Glutamatergic neuron (in vitro differentiated cells): ENCODE results near the gene SYNE1. TPM values are rescaled to one million over a fixed set of nuclear protein-coding genes. Genes with fewer than 3 reads are reported as not detected.

Source experiments
- DNase-seq: peaks from one replicate; pipeline ENCODE4 v3.0.0; 2022
- H3K27ac Mint-ChIP-seq: one replicate; pipeline ENCODE4 v1.8.0; 2020; ENCODE audit warnings: mild to moderate bottlenecking, mixed read lengths, inconsistent platforms; ENCODE audit not compliant: unreplicated experiment
- H3K27me3 Mint-ChIP-seq: one replicate; pipeline ENCODE4 v1.8.0; 2020; ENCODE audit warnings: mild to moderate bottlenecking, moderate library complexity, mixed read lengths, inconsistent platforms; ENCODE audit not compliant: unreplicated experiment
- H3K36me3 Mint-ChIP-seq: one replicate; pipeline ENCODE4 v1.8.0; 2020; ENCODE audit warnings: mild to moderate bottlenecking, mixed read lengths, inconsistent platforms; ENCODE audit not compliant: unreplicated experiment
- H3K4me1 Mint-ChIP-seq: one replicate; pipeline ENCODE4 v1.8.0; 2020; ENCODE audit warnings: mild to moderate bottlenecking, low read depth, mixed read lengths, inconsistent platforms; ENCODE audit not compliant: unreplicated experiment
- H3K4me3 Mint-ChIP-seq: one replicate; pipeline ENCODE4 v1.8.0; 2020; ENCODE audit warnings: mild to moderate bottlenecking, mixed read lengths, inconsistent platforms; ENCODE audit not compliant: unreplicated experiment
- H3K9me3 Mint-ChIP-seq: one replicate; pipeline ENCODE4 v1.8.0; 2020; ENCODE audit warnings: mild to moderate bottlenecking, moderate library complexity, mixed read lengths, inconsistent platforms; ENCODE audit not compliant: unreplicated experiment
- CTCF ChIP-seq: fragments of 200-600 bp; sonication (generic); IDR thresholded peaks from one replicate; pipeline ENCODE4 v1.5.0; 2021; ENCODE audit not compliant: partially characterized antibody, unreplicated experiment
- total RNA-seq: library from RNA; stranded (reverse); fragmentation: NEBNext Ultra II Directional; extraction: Animal tissue kit (Norgen Biotek cat#: 25700); gene quantifications from one replicate; pipeline ENCODE4 v1.2.1, GENCODE V29; 2021; ENCODE audit not compliant: unreplicated experiment

SYNE1 gene
- total RNA-seq, 1 donor from 2014 or later, result 23.4 TPM

DNA sequence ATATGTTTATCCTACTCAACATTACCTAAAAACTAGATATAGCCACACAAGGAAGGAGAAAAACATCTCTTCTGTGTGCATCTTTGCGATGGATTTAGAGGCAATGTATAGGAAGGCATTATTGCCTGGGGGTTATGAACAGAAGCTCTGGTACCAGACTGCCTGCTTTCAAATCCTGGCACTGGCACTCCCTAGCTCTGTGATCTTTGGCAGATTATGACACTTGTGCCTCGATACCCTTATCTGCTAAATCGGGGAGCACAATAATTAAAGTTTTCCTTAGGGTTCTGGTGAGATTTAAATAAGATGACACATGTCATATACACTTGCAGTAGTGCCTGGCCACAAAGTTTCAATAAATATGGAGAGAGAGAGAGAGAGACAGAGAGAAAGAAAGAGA is 53.3 kb downstream of the SYNE1 start:
- no peaks in the 10 kb centered on the region for H3K9me3 Mint-ChIP-seq
- H3K4me3 Mint-ChIP-seq, result no peak overlapping the region
- DNase-seq, result no peak
- H3K27ac Mint-ChIP-seq, result no peak overlapping the region
- H3K4me1 Mint-ChIP-seq, result no peaks in the 10 kb centered on the region
- no peak for TF ChIP-seq CTCF
- no peaks in the 10 kb centered on the region for H3K27me3 Mint-ChIP-seq
- H3K36me3 Mint-ChIP-seq, result no peaks in the 10 kb centered on the region

- no peaks in the 10 kb centered on the region for H3K27me3 Mint-ChIP-seq
- no peak for TF ChIP-seq CTCF
Observed at GRCh38 chr6:152576525-152576924, 60.6 kb downstream of the SYNE1 start.

GRCh38 chr6:152575621-152576150 is 61.5 kb downstream of the SYNE1 start:
- Mint-ChIP-seq H3K27me3 (no peaks in the 10 kb centered on the region), H3K9me3 (no peaks in the 10 kb centered on the region), H3K36me3 (no peaks in the 10 kb centered on the region), H3K27ac (no peak overlapping the region), H3K4me1 (no peaks in the 10 kb centered on the region), H3K4me3 (no peak overlapping the region)
- no peak for TF ChIP-seq CTCF
- DNase-seq, result no peak

More at GRCh38 chr6:152576525-152576924, 60.6 kb downstream of the SYNE1 start:
- DNase-seq, result no peak
- Mint-ChIP-seq H3K27ac (no peak overlapping the region), H3K4me1 (no peaks in the 10 kb centered on the region), H3K36me3 (no peaks in the 10 kb centered on the region), H3K9me3 (no peaks in the 10 kb centered on the region), H3K4me3 (no peak overlapping the region)

- no peaks in the 10 kb centered on the region for H3K27me3 Mint-ChIP-seq
Observed at GRCh38 chr6:152575161-152575560, 62.0 kb downstream of the SYNE1 start.

More at GRCh38 chr6:152575161-152575560, 62.0 kb downstream of the SYNE1 start:
- no peak overlapping the region for H3K27ac Mint-ChIP-seq
- no peaks in the 10 kb centered on the region for H3K36me3 Mint-ChIP-seq
- no peaks in the 10 kb centered on the region for H3K4me1 Mint-ChIP-seq
- no peak overlapping the region for H3K4me3 Mint-ChIP-seq
- TF ChIP-seq CTCF, result no peak
- no peak for DNase-seq
- no peaks in the 10 kb centered on the region for H3K9me3 Mint-ChIP-seq
